K562 (cell line): ENCODE results near the gene NKD1.

Experiments used
- CEBPG ChIP-seq, 3 experiments: fragments of 200-800 bp in 1 of 3; sonication (Bioruptor generic) in 1 of 3; sonication (generic) in 1 of 3; formaldehyde crosslinking in 1 of 3; IDR thresholded peaks in 2 of 3; conservative IDR thresholded peaks in 1 of 3; 2 replicates each; pipeline versions ENCODE4 v1.6.1 to v1.8.0; 2016 to 2022; ENCODE audit warnings: missing compliant biosample characterization in 2 of 3, missing genetic modification characterization in 2 of 3, mild to moderate bottlenecking in 1 of 3, missing genetic modification reagents in 1 of 3
- HIVEP1 ChIP-seq: fragments of 250-450 bp; sonication (Bioruptor Pico); IDR thresholded peaks from 2 replicates; pipeline ENCODE4 v1.4.0; 2020; ENCODE audit warnings: mild to moderate bottlenecking
- NRF1 ChIP-seq, 2 experiments: fragments of 450-650 bp; IDR thresholded peaks in 1 of 2; conservative IDR thresholded peaks in 1 of 2; 2 replicates each; pipeline ENCODE4 v1.6.1; 2014; ENCODE audit warnings: mild to moderate bottlenecking in 2 of 2
- POLR2A ChIP-seq: fragments of 450-650 bp; conservative IDR thresholded peaks from 2 replicates; pipeline ENCODE4 v1.6.1; 2016
- TCF7L2 ChIP-seq: fragments of 150-350 bp; IDR thresholded peaks from 2 replicates; pipeline ENCODE4 v1.6.1; 2016; ENCODE audit warnings: low read depth, mild to moderate bottlenecking, low read length, moderate library complexity
- YY1 ChIP-seq, 3 experiments: IDR thresholded peaks; 2 replicates each; pipeline ENCODE4 v1.6.1; 2011; ENCODE audit warnings: low read length in 2 of 3, mild to moderate bottlenecking in 2 of 3, moderate library complexity in 2 of 3, borderline replicate concordance in 1 of 3, control low read depth in 1 of 3, low read depth in 1 of 3; ENCODE audit not compliant: insufficient read depth in 3 of 3, insufficient replicate concordance in 2 of 3, control insufficient read depth in 1 of 3, insufficient read length in 1 of 3; ENCODE audit errors: extremely low read depth in 1 of 3
- TF ChIP-seq, protein P1 (sequence below): sonication (generic); formaldehyde crosslinking; IDR thresholded peaks from 2 replicates; pipeline ENCODE4 v1.8.0; 2022; ENCODE audit warnings: missing genetic modification reagents, mild to moderate bottlenecking, moderate library complexity, borderline replicate concordance
- TF ChIP-seq, protein P2 (sequence below), 3 experiments: IDR thresholded peaks in 2 of 3; conservative IDR thresholded peaks in 1 of 3; 2 replicates each; pipeline ENCODE4 v1.5.1; 2011 to 2012; ENCODE audit warnings: low read length in 3 of 3, mild to moderate bottlenecking in 3 of 3, control low read depth in 2 of 3, improper control_type of control experiment in 1 of 3, inconsistent platforms in 1 of 3, low read depth in 1 of 3, mixed read lengths in 1 of 3, moderate library complexity in 1 of 3; ENCODE audit not compliant: insufficient read depth in 2 of 3

GRCh38 chr16:50664270-50664669, 116.1 kb downstream of the NKD1 start:
- TF ChIP-seq NRF1 (conservative IDR thresholded peaks at IDR 0.05 in 1 of 2, IDR thresholded peaks at IDR 0.05 in 1 of 2) (no peak), CEBPG (CRISPR knock-in tag; IDR thresholded peaks at IDR 0.05) (no peak), CEBPG (tag; conservative IDR thresholded peaks at IDR 0.05 in 1 of 2, IDR thresholded peaks at IDR 0.05 in 1 of 2) (no peak), HIVEP1 (CRISPR knock-in tag) (no peak), POLR2A (no peak), YY1 (IDR thresholded peaks at IDR 0.05; ENCODE audit: borderline replicate concordance in 1 of 3, control insufficient read depth in 1 of 3, extremely low read depth in 1 of 3, insufficient read depth in 3 of 3, insufficient read length in 1 of 3, insufficient replicate concordance in 2 of 3, low read depth in 1 of 3, low read length in 2 of 3) (no peak), TCF7L2 (no peak)
- TF ChIP-seq, protein P1, sequence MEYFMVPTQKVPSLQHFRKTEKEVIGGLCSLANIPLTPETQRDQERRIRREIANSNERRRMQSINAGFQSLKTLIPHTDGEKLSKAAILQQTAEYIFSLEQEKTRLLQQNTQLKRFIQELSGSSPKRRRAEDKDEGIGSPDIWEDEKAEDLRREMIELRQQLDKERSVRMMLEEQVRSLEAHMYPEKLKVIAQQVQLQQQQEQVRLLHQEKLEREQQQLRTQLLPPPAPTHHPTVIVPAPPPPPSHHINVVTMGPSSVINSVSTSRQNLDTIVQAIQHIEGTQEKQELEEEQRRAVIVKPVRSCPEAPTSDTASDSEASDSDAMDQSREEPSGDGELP: no peak
- TF ChIP-seq, protein P2, sequence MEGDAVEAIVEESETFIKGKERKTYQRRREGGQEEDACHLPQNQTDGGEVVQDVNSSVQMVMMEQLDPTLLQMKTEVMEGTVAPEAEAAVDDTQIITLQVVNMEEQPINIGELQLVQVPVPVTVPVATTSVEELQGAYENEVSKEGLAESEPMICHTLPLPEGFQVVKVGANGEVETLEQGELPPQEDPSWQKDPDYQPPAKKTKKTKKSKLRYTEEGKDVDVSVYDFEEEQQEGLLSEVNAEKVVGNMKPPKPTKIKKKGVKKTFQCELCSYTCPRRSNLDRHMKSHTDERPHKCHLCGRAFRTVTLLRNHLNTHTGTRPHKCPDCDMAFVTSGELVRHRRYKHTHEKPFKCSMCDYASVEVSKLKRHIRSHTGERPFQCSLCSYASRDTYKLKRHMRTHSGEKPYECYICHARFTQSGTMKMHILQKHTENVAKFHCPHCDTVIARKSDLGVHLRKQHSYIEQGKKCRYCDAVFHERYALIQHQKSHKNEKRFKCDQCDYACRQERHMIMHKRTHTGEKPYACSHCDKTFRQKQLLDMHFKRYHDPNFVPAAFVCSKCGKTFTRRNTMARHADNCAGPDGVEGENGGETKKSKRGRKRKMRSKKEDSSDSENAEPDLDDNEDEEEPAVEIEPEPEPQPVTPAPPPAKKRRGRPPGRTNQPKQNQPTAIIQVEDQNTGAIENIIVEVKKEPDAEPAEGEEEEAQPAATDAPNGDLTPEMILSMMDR (IDR thresholded peaks at IDR 0.05 in 2 of 3, conservative IDR thresholded peaks at IDR 0.05 in 1 of 3; ENCODE audit: insufficient read depth in 2 of 3, low read depth in 1 of 3, low read length in 3 of 3): no peak
